ENCODE results near the gene MTERF4. TPM values are rescaled to one million over a fixed set of nuclear protein-coding genes. Genes with fewer than 3 reads are reported as not detected.

Gene MTERF4
- total RNA-seq, 1 donor from 2014 or later, result 43.7 TPM

- Mint-ChIP-seq H3K9me3 (no peaks in the 10 kb centered on the region), H3K27me3 (ENCODE audit: low read depth) (no peaks in the 10 kb centered on the region), H3K27ac (ENCODE audit: unreplicated experiment) (no peak overlapping the region), H3K36me3 (ENCODE audit: low read depth) (peaks cover 3% of the 10 kb centered on the region), H3K4me1 (no peaks in the 10 kb centered on the region), H3K4me3 (no peak overlapping the region)
- TF ChIP-seq, protein P1, sequence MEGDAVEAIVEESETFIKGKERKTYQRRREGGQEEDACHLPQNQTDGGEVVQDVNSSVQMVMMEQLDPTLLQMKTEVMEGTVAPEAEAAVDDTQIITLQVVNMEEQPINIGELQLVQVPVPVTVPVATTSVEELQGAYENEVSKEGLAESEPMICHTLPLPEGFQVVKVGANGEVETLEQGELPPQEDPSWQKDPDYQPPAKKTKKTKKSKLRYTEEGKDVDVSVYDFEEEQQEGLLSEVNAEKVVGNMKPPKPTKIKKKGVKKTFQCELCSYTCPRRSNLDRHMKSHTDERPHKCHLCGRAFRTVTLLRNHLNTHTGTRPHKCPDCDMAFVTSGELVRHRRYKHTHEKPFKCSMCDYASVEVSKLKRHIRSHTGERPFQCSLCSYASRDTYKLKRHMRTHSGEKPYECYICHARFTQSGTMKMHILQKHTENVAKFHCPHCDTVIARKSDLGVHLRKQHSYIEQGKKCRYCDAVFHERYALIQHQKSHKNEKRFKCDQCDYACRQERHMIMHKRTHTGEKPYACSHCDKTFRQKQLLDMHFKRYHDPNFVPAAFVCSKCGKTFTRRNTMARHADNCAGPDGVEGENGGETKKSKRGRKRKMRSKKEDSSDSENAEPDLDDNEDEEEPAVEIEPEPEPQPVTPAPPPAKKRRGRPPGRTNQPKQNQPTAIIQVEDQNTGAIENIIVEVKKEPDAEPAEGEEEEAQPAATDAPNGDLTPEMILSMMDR (conservative IDR thresholded peaks at IDR 0.05), result no peak
- DNase-seq (ENCODE audit: low read depth, low spot score), result no peak
Measured at GRCh38 chr2:241110607-241111439, 8.7 kb upstream of the MTERF4 start.

DNA sequence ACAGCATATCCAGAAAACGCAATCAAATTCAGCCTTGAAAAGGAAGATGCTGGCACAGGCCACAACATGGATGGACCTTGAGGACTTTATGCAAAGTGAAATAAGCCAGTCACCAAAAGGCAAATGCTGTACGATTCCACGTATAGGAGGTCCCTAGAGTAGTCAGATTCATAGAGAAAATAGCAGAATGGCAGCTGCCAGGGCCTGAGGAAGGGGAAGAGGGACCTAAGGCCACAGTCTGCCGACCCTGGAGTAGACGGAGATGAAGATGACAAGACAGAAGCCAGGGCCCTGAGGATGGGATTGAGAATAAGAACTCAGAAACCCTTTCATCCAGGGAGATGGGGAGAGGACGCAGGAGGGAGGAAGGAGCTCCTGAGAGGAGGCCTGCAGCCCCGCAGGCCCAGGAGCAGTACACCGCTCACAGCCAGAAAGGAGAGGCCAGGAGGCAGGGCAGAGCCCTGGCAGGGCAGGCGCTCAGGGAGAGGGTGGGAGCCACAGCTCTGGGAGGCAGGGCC, 8.1 kb upstream of the MTERF4 start:
- no peak overlapping the region for H3K27ac Mint-ChIP-seq (ENCODE audit: unreplicated experiment)
- H3K27me3 Mint-ChIP-seq (ENCODE audit: low read depth), result no peaks in the 10 kb centered on the region
- H3K36me3 Mint-ChIP-seq (ENCODE audit: low read depth), result peaks cover 1% of the 10 kb centered on the region
- DNase-seq (ENCODE audit: low read depth, low spot score), result no peak
- no peaks in the 10 kb centered on the region for H3K9me3 Mint-ChIP-seq
- H3K4me3 Mint-ChIP-seq, result no peak overlapping the region
- H3K4me1 Mint-ChIP-seq, result no peaks in the 10 kb centered on the region
- TF ChIP-seq, protein P1 (conservative IDR thresholded peaks at IDR 0.05), result no peak

DNA sequence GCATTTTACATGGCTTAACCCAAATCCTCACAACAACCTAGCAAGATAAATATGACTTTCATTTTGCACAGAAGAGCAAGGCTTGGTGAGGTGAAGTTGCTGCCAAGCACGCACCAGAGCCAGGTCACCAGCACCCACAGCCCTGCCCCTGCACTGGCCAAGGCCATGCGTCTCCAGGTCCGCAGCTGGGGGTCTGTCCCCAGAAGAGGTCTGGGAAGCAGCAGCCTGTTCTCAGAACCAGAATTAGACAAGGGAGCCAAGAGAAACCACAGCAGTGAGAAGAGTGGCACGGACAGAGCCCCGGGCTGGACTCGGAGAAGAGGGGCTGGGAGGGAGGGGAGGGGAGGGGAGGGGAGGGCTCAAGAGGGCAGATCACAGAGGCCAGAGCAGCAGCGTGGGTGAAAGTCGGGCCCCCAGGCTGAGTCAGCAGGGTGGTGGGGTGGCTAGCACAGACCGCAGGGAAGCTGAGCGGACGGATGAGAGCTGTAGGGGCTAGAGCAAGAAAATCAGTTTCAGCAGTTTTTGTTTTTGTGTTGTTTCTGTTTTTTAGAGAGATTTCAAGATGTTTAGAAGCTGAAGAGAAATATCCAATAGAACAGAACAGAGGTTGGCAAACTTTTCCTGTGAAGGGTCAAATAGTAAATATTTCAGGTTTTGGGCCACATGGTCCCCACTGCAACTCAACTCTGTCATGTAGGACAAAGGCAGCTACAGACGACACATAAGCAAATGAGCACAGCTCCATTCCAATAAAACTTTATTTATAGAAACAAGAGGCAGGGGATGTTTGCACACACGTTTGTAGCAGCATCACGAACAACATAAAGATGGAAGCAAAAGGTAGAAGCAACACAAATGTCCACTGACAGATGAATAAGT, 7.4 kb upstream of the MTERF4 start:
- TF ChIP-seq, protein P1 (conservative IDR thresholded peaks at IDR 0.05), result no peak
- H3K27ac Mint-ChIP-seq (ENCODE audit: unreplicated experiment), result no peak overlapping the region
- H3K4me3 Mint-ChIP-seq, result no peak overlapping the region
- no peaks in the 10 kb centered on the region for H3K4me1 Mint-ChIP-seq
- H3K27me3 Mint-ChIP-seq (ENCODE audit: low read depth), result no peaks in the 10 kb centered on the region
- DNase-seq (ENCODE audit: low read depth, low spot score), result no peak
- no peaks in the 10 kb centered on the region for H3K36me3 Mint-ChIP-seq (ENCODE audit: low read depth)
- no peaks in the 10 kb centered on the region for H3K9me3 Mint-ChIP-seq

- TF ChIP-seq, protein P1 (conservative IDR thresholded peaks at IDR 0.05), result no peak
- H3K27me3 Mint-ChIP-seq (ENCODE audit: low read depth), result no peaks in the 10 kb centered on the region
- no peaks in the 10 kb centered on the region for H3K36me3 Mint-ChIP-seq (ENCODE audit: low read depth)
- DNase-seq (ENCODE audit: low read depth, low spot score), result no peak
- H3K27ac Mint-ChIP-seq (ENCODE audit: unreplicated experiment), result no peak overlapping the region
- no peak overlapping the region for H3K4me3 Mint-ChIP-seq
- H3K9me3 Mint-ChIP-seq, result no peaks in the 10 kb centered on the region
- H3K4me1 Mint-ChIP-seq, result no peaks in the 10 kb centered on the region
Measured at GRCh38 chr2:241108271-241109209, 6.5 kb upstream of the MTERF4 start.

All from neural crest cell (in vitro differentiated cells).